8988T (cell line): ENCODE results near the gene ZNF557.

Experiments
- DNase-seq: peaks from one replicate; pipeline ENCODE4 v3.0.0; 2011

Gene ZNF557

GRCh38 chr19:7076151-7076550, 6.6 kb downstream of the ZNF557 start:
- no peak for DNase-seq

- no peak for DNase-seq
Observed at GRCh38 chr19:7078008-7078407, 8.5 kb downstream of the ZNF557 start.

DNA sequence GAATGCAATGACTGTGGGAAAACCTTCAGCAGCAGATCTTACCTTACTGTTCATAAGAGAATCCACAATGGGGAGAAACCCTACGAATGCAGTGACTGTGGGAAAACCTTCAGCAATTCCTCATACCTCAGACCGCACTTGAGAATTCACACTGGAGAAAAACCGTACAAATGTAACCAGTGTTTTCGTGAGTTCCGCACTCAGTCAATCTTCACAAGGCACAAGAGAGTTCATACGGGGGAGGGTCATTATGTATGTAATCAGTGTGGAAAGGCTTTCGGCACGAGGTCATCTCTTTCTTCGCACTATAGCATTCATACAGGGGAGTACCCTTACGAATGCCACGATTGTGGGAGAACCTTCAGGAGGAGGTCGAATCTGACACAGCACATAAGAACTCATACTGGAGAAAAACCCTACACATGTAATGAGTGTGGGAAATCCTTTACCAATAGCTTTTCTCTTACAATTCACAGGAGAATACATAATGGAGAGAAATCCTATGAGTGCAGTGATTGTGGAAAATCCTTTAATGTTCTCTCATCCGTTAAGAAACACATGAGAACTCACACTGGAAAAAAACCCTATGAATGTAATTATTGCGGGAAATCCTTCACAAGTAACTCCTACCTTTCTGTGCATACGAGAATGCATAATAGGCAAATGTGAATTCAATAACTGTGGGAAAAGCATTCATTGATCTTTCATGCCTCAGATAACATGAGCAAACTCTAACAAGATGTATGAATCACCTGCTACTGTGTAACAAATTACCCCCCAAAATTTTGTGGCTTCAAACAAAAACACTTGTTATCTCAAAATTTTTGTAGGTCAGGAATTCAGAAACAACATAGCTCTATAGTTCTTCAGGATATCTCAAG, 13.8 kb downstream of the ZNF557 start:
- DNase-seq = no peak

DNA sequence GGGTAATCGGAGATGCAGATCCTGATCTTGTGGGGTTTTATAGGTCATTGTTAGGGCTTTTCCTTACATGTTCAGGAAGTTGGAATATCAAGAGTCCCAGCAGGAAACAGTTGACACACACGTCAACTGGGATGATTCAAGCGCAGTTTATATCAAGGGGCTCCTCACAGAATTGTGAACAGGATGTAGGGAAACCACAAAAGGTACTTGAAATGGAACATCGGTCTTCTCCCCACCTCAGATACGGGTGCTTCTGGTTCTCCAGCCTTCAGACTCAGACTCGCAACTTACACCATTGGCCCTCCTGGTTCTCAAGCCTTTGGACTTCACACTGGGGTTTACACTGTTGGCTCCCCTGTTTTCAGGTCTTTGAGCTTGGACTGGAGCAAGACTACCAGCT, 19.5 kb downstream of the ZNF557 start:
- DNase-seq = no peak

DNA sequence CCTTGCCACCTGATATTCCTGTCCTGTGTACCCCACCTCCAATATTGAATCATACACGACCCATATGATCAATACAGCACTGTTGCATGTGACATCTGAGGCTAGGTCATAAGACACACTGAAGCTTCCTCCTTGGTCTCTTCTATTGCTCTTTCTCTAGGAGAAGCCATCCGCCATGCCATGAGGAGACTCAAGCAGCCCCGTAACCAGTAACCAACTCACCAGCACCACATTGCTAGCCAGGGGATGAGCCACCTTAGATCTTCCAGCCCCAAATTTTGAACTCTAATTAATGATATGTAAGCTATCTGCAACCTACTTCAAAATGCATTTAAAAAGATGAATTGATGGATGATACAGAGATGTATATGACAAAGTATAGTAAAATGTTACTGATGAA, 28.6 kb downstream of the ZNF557 start:
- no peak for DNase-seq

DNA sequence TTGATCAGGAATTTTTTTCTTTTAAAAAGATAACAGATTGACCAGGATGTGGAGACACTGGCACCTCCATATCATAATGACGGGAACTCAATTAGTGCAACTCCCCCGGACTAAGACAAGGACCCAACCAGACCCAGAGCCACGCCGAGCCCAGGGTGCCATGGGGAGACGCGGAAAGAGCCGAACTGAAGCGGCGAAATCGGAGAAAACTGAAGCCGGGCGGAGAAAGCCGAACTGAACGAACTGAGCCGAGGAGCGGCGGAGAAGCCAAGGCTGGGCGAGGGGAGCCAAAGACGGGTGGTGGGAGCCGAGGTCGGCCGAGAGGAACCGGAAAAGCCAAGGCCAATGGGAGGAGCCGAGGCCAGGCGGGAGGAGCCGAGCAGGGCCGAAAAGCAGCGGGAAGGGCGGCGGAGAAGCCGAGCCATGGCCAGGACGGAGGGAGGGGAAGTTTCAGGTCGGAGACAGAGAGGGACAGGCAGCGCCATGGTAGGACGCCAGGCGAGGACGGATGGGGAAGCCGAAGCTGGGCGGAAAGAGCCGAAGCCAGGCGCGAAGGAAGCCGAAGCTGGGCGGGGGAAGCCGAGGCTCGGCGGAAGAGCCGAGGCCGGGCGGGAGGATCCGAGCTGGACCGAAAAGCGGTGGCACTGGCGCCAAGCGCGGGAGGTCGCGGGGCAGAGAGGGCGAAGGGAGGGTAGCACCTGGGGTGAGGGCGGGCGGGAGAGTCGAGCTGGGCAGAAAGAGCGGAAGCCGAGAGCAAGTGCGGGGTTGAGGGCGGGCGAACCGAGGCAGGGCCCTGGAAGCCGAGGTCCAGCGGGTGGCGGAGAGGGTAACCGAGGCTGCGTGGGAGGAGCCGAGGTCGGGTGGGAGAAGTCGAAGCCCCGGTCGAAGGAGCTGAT, 29.4 kb downstream of the ZNF557 start:
- DNase-seq = peak; percentile 60

DNA sequence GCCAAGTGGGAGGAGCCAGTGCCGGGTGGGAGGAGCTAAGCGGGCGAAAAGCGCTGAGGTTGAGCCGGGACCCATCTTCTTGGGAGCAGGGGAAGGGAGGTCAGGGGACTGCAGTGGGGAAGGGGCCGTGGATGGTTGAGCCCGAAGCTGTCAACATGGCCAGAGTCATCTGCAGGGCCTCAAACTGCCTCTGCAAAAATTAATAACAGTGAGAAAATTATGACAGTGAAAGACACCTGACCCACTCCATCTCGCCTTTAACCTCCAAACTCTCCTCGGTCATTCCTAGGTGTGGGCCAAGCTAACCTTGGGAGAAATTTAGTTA, 30.1 kb downstream of the ZNF557 start:
- no peak for DNase-seq

- no peak for DNase-seq
Observed at GRCh38 chr19:7101498-7102253, 32.2 kb downstream of the ZNF557 start.

DNA sequence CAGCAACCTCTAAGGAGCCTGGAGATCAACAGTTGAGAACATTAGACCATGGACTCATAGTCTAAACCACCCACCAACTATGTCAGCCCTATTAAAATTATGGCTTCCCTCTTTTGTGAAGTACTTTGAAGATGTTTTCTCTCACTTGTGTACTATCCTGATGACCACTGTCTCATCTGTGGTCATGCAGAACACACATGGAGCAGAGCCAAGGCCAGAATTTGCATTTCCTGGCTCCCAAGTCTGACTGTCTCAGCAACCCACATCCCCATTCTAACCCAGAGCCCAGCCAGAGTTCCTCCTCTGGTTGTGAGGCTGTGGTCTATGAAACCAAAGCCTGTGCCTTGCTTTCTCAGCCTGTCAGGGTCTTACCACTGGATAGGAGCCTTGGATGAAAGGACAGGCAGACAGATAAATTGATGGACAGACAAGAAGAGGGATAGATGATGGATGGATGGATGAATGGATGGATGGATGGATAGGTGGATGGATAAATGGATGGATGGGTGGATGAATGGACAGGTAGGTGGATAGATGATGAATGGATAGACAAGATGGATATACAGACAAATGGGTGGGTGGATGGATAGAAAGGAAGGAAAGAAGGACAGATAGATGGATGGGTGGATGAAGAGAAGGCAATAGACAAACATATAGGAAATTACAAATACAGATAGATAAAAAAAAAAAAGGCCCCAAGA, 35.4 kb downstream of the ZNF557 start:
- DNase-seq = no peak

DNA sequence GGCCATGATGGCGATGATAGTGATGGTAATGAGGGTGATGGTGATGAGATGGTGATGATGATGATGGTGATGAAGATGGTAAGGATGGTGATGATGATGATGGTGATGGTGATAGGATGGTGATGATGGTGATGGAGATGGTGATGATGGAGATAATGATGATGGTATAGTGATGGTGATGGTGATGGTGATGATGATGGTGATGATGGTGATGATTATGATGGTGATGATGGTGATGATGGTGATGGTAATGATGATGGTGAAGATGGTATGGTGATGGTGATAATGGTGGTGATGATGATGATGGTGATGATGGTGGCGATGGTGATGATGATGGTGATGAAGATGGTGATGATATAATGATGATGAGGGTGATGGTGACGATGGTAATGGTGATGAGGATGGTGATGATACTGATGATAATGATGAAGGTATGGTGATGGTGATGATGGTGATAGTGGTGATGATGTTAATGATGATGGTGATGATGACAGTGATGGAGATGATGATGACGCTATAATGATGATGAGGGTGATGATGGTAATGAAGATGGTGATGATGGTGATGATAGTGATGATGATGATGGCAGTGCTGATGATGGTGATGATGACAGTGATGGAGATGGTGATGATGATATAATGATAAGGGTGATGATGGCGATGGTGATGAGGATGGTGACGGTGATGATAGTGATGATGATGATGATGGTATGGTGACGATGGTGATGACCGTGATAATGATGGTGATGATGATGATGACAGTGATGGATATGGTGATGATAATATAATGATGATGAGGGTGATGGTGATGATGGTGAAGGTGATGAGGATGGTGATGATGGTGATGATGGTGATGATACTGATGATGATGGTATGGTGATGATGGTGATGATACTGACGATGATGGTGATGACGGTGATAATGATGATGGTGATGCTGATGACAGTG, 37.5 kb downstream of the ZNF557 start:
- DNase-seq = no peak

- no peak for DNase-seq
Observed at GRCh38 chr19:7109678-7110289, 40.3 kb downstream of the ZNF557 start.

DNA sequence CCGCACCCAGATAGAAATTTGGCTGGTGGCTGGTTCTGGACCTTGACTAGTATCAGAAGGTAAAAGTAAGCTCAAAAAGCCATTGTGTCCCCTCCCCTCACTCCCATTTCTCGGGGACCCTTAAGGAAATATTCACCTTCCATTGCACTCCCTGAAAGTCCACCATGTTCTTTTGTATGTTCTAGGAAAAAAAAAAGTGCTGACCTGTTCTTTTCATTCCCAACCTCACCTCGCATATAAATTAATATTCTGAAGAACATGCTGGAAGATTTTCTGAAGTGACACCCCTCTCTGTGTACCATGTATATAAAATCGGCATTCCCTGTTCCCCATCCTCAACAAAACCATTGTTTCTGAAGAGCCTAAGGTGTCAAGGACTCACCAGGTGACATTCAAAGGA, 43.2 kb downstream of the ZNF557 start:
- DNase-seq = no peak

GRCh38 chr19:7113233-7113632, 43.7 kb downstream of the ZNF557 start:
- no peak for DNase-seq

- no peak for DNase-seq
Observed at GRCh38 chr19:7115721-7116120, 46.2 kb downstream of the ZNF557 start.

GRCh38 chr19:7117248-7117647, 47.7 kb downstream of the ZNF557 start:
- no peak for DNase-seq

GRCh38 chr19:7119582-7119981, 50.1 kb downstream of the ZNF557 start:
- no peak for DNase-seq

DNA sequence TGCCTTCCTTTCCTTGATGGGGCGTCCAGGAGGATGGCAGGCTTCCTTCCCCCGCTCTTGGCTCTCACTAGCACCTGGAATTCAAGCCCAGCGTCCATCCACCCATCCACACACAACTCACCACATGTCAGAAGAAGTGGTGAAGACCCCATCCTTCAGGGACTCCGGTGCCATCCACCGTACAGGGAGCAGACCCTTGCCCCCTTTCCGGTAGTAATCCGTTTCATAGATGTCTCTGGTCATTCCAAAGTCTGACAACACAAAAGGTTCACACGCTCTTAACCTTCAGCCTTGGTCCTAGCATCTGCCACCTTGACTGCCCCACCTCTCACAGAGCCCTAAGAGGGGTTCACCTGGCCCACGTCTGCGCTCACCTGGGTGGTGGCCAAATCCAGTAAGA, 51.0 kb downstream of the ZNF557 start:
- DNase-seq = no peak

- no peak for DNase-seq
Observed at GRCh38 chr19:7122701-7123100, 53.2 kb downstream of the ZNF557 start.

DNA sequence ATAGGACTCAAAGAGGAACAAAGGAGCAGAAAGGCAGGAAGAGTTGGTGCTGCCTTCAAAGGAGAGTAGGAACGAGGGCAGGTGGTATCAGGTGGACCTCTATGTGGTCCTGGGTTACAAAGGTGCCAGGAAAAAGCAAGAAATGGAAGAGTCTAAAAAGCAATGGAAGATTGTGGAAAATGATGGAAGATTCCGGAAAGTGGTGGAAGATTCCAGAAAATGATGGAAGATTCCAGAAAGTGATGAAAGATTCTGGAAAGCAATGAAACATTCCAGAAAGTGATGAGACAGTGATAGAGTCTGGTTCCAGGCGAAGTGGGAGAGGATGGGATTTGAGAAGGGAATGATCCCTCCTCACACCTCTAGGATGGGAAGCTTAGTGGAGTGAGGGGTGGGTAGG, 55.3 kb downstream of the ZNF557 start:
- DNase-seq = no peak

GRCh38 chr19:7125221-7125620, 55.7 kb downstream of the ZNF557 start:
- DNase-seq = no peak

DNA sequence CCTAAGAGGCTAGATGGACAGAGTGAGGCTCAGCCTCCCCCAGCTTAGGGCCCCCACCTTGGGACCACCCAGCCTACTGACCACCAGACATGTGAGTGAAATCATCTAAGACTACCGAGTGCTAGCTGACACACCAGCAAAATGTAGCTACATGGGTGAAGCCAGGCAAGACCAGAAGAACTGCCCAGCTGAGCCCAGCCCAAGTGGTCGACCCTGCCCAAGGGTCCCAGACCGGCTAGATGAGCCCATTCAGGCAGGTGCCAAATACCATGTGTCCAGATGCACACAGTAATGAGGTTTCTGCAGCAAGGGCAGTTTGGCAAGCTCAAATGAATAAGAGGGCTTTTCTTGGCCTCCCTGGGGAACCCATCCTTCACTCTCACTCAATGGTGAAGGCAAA, 56.6 kb downstream of the ZNF557 start:
- no peak for DNase-seq
